GM12891 (cell line): Measurements from ENCODE around the gene NBAS.

Experiments
- POLR2A ChIP-seq: IDR thresholded peaks from 2 replicates; pipeline ENCODE4 v1.6.1; 2011; ENCODE audit warnings: low read depth, low read length, control low read depth
- POLR2AphosphoS5 ChIP-seq: IDR thresholded peaks from 2 replicates; pipeline ENCODE4 v1.6.1; 2011; ENCODE audit warnings: low read depth, low read length, control low read depth
- SPI1 ChIP-seq: IDR thresholded peaks from 2 replicates; pipeline ENCODE4 v1.6.1; 2011; ENCODE audit warnings: low read depth, low read length, control low read depth
- TAF1 ChIP-seq: IDR thresholded peaks from 2 replicates; pipeline ENCODE4 v1.6.1; 2011; ENCODE audit warnings: low read depth, low read length, control low read depth

- TF ChIP-seq POLR2AphosphoS5 (no peak), POLR2A (no peak), SPI1 (no peak), TAF1 (no peak)
Measured at GRCh38 chr2:15388406-15389325, 172.5 kb downstream of the NBAS start.
